Activated T-helper 17 cell treated with anti-CD3 and anti-CD28 coated beads, Interleukin-2, amount 50 U/mL, for 72 hours (primary cell): ENCODE measurements around the gene SMC1B. TPM values are rescaled to one million over a fixed set of nuclear protein-coding genes. Genes with fewer than 3 reads are reported as not detected.

Experiments
- ATAC-seq: fragments of 150-1000 bp; cut with Tn5 transposase; replicated peaks from 2 replicates; pipeline ENCODE4 v1.10.0; 2021; ENCODE audit warnings: mild to moderate bottlenecking, moderate library complexity
- H3K27ac Mint-ChIP-seq: one replicate; pipeline ENCODE4 v1.8.0; 2022; ENCODE audit warnings: mixed read lengths
- H3K27me3 Mint-ChIP-seq: one replicate; pipeline ENCODE4 v1.8.0; 2022; ENCODE audit warnings: mixed read lengths
- H3K36me3 Mint-ChIP-seq: one replicate; pipeline ENCODE4 v1.8.0; 2022; ENCODE audit warnings: low read depth, mild to moderate bottlenecking, mixed read lengths
- H3K4me1 Mint-ChIP-seq: one replicate; pipeline ENCODE4 v1.8.0; 2022; ENCODE audit warnings: mixed read lengths
- H3K4me3 Mint-ChIP-seq: one replicate; pipeline ENCODE4 v1.8.0; 2022; ENCODE audit warnings: mild to moderate bottlenecking, mixed read lengths
- H3K9me3 Mint-ChIP-seq: one replicate; pipeline ENCODE4 v1.8.0; 2022; ENCODE audit warnings: mixed read lengths
- total RNA-seq, 2 donors: library from RNA; stranded (reverse); gene quantifications; one replicate each; pipeline ENCODE4 v1.2.3, GENCODE V29; 2022

Gene SMC1B, protein sequence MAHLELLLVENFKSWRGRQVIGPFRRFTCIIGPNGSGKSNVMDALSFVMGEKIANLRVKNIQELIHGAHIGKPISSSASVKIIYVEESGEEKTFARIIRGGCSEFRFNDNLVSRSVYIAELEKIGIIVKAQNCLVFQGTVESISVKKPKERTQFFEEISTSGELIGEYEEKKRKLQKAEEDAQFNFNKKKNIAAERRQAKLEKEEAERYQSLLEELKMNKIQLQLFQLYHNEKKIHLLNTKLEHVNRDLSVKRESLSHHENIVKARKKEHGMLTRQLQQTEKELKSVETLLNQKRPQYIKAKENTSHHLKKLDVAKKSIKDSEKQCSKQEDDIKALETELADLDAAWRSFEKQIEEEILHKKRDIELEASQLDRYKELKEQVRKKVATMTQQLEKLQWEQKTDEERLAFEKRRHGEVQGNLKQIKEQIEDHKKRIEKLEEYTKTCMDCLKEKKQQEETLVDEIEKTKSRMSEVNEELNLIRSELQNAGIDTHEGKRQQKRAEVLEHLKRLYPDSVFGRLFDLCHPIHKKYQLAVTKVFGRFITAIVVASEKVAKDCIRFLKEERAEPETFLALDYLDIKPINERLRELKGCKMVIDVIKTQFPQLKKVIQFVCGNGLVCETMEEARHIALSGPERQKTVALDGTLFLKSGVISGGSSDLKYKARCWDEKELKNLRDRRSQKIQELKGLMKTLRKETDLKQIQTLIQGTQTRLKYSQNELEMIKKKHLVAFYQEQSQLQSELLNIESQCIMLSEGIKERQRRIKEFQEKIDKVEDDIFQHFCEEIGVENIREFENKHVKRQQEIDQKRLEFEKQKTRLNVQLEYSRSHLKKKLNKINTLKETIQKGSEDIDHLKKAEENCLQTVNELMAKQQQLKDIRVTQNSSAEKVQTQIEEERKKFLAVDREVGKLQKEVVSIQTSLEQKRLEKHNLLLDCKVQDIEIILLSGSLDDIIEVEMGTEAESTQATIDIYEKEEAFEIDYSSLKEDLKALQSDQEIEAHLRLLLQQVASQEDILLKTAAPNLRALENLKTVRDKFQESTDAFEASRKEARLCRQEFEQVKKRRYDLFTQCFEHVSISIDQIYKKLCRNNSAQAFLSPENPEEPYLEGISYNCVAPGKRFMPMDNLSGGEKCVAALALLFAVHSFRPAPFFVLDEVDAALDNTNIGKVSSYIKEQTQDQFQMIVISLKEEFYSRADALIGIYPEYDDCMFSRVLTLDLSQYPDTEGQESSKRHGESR
- 1 to 10 TPM in 1 of 2 donors, under 1 TPM in 1; 0.43 to 1.7 TPM for total RNA-seq

DNA sequence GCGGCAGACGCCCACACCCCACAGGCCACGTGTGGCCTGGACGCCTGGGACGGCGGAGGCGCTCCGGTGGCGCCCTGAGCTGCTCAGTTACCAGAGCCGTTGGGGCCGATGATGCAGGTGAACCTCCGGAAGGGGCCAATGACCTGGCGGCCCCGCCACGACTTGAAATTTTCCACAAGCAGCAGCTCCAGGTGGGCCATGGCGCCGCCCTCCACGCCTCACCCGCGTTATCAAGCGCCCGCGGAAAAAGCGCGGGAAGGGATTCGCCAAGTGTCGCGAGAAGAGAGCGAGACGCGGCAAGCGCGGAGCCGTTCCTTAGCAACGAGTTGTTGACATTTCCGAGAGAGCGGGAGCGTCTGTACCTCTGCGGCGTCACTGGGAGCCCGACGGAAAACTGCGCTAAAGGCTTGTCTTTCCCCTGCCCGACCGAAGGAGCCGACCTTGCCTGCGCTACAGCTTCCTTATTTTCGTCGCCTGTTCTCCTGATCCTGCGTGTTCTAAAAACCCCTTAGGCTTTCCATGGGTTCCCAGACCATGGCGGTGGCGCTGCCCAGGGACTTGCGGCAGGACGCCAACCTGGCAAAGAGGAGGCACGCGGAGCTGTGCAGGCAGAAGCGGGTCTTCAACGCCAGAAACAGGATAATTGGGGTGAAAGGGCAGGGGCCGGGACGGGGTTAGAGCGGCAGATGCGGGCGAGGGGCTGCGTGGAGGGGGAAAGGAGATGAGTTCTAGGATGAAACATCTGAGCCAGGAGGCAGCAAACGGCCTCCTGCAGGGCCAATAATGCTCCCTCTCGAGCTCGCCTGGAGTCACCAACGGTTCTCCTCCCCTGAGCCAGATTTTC lies at the start of gene SMC1B, which contains the start of gene RIBC2:
TSS of gene SMC1B (minus strand) at position 232 of the 844 bp plus-strand sequence. CDS start at position 200, 32 bp downstream.
TSS of gene RIBC2 (plus strand) at position 326 of the 844 bp plus-strand sequence. CDS start at position 520, 194 bp downstream.
- Mint-ChIP-seq H3K9me3 (no peaks in the 10 kb centered on the region), H3K27me3 (no peaks in the 10 kb centered on the region), H3K4me3 (peak within 1 kb of the TSS; percentile 91), H3K4me1 (peaks cover 5% of the 10 kb centered on the region), H3K27ac (peak within 1 kb of the TSS; percentile 89), H3K36me3 (peaks cover 7% of the 10 kb centered on the region)
- ATAC-seq, result peak; percentile 97

DNA sequence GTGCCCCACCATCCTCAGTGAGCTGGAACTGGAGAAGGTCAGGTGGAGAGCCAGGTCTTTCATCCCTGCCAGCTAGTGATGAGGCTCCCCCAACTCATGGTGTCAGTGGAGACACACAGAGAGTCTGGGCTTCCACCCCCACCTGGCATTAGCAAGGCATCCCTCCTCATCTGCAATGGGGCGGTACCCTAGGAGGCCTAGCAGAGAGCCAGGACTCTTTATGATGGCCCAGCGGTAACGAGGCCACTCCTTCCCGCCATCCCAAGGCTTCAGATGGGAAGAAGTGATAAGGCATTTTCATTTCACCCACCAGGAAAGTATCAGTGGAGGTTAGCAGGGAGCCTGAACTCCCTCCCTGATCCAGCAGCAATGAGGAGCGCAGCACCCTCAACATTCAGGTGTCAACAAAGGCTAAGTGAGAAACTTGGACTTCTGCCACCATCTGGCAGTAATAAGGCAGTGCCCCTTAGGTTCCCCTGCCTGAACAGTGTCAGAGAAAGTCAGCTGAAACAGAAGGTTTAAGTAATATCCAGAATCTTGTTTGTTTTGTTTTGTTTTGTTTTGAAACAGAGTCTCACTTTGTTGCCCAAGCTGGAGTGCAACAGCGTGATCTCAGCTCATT lies 48.7 kb upstream of the SMC1B start:
- Mint-ChIP-seq H3K4me3 (no peak overlapping the region), H3K4me1 (no peaks in the 10 kb centered on the region), H3K36me3 (no peaks in the 10 kb centered on the region), H3K27ac (no peak overlapping the region), H3K9me3 (no peaks in the 10 kb centered on the region), H3K27me3 (peaks cover 11% of the 10 kb centered on the region)
- no peak for ATAC-seq

DNA sequence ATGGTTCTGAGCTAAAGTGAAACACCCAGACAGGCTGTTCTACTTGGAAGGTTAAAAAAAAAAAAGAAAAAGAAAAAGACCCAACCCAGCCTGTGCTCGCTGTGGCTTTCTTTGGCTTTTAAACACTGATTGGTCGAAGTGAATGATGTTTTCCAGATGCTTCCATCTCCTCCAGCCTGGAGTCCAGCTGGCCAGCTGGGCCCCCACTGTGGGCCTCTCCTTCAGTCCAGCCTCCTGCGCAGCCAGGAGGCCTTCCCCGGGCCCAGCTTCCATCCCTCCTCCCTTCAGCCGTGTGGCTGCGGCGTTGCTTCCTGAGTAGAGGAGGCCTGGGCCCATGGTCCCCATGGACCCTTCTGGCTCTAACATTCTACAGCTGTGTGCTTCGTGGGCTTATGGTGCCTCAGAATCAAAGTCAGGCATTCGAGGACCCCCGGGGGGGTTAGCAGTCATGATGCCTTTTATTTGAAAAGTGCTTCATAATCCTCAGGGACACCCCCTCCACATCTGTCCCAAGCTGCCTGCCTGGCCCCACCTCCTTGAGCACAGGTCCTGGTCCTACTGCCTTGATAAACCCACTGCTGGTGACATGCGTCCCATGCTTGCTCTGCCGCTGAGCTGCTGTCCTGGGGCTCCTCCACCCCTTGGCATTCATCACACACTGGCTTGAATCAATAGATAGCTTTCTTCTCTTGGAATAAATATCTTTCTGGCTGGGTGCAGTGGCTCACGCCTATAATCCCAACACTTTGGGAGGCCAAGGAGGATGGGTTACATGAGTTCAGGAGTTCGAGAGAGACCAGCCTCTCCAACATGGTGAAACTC lies 47.1 kb upstream of the SMC1B start:
- Mint-ChIP-seq H3K4me3 (no peak overlapping the region), H3K9me3 (no peaks in the 10 kb centered on the region)

DNA sequence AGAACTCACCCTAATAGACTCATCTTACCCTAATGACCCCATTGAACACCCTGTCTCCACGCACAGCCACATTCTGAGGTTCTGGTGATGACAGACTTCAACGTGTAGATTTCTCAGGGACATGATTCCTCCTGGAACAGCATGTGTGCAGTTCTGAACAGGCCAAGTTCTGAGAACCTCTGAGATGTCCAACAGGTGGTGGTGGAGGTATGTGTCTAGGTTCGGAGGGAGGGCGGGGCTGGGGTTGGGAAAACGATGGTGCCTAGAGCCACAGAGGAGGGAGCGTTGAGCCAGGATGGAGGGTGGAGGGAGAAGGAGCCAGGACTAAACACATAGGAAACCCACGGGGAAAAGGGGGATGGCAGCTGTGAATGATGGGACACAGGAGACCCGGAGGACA lies 45.8 kb upstream of the SMC1B start:
- Mint-ChIP-seq H3K4me1 (no peaks in the 10 kb centered on the region), H3K27me3 (peaks cover 7% of the 10 kb centered on the region), H3K9me3 (no peaks in the 10 kb centered on the region), H3K27ac (no peak overlapping the region), H3K4me3 (no peak overlapping the region), H3K36me3 (no peaks in the 10 kb centered on the region)
- ATAC-seq, result no peak

More for the DNA sequence above, 47.1 kb upstream of the SMC1B start:
- Mint-ChIP-seq H3K36me3 (no peaks in the 10 kb centered on the region), H3K27ac (no peak overlapping the region), H3K27me3 (peaks cover 14% of the 10 kb centered on the region), H3K4me1 (no peaks in the 10 kb centered on the region)
- no peak for ATAC-seq

DNA sequence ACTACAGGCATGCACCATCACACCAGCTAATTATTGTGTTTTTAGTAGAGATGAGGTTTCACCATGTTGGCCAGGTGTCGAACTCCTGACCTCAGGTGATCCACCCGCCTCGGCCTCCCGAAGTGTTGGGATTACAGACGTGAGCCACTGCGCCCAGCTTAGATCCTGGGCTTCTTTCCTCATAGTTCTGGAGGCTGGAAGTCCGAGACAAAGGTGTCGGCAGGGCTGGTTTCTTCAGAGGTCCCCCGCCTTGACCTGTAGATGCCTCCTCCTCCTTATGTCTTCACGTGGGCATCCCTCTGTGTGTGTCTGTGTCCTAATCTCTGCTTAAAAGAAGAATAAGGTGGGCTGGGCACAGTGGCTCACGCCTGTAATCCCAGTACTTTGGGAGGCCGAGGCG lies 45.1 kb upstream of the SMC1B start:
- H3K36me3 Mint-ChIP-seq, result no peaks in the 10 kb centered on the region
- H3K27me3 Mint-ChIP-seq, result peaks cover 4% of the 10 kb centered on the region
- H3K9me3 Mint-ChIP-seq, result no peaks in the 10 kb centered on the region
- no peak overlapping the region for H3K27ac Mint-ChIP-seq
- H3K4me3 Mint-ChIP-seq, result no peak overlapping the region
- H3K4me1 Mint-ChIP-seq, result no peaks in the 10 kb centered on the region
- ATAC-seq, result no peak

DNA sequence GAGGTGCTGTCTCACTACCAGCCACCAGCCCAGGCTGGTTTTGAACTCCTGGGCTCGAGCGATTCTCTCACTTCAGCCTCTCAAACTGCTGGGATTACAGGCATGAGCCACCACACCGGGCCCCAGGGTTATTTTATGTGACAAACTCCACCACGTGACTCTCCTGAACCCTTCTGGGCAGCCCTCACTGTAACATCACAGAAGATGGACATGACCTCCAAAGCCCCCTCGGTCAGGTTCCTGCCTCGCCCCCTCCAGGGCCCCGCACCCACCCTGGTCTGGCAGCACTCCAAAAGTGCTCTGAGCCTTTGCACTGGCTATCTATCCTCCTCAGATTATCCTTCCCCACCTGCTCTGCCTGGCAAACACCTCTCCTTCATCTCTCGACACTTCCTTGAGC lies 43.4 kb upstream of the SMC1B start:
- ATAC-seq, result no peak
- Mint-ChIP-seq H3K36me3 (no peaks in the 10 kb centered on the region), H3K27ac (no peak overlapping the region), H3K9me3 (no peaks in the 10 kb centered on the region), H3K4me1 (no peaks in the 10 kb centered on the region), H3K27me3 (peaks cover 8% of the 10 kb centered on the region), H3K4me3 (no peak overlapping the region)

DNA sequence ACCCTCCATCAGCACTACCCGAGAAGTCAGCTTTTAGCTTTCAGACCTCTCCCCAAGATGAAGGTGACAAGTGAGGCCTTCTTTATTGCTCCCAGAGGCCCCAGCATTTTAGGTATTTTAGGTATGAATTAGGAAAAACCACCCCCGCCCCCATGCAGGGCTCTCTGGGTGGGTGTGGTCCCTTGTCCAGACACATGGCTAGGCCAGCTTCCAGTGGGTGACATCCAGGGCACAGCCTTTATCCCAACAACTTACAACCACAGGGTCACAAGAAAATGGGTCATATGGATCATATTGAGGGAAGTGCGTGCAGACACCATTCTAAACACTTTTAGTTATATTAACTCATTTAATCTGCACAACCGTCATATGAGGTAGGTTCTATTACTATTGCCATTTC lies 42.2 kb upstream of the SMC1B start:
- Mint-ChIP-seq H3K4me3 (no peak overlapping the region), H3K9me3 (no peaks in the 10 kb centered on the region), H3K4me1 (no peaks in the 10 kb centered on the region), H3K36me3 (no peaks in the 10 kb centered on the region), H3K27me3 (peaks cover 8% of the 10 kb centered on the region), H3K27ac (no peak overlapping the region)
- no peak for ATAC-seq

DNA sequence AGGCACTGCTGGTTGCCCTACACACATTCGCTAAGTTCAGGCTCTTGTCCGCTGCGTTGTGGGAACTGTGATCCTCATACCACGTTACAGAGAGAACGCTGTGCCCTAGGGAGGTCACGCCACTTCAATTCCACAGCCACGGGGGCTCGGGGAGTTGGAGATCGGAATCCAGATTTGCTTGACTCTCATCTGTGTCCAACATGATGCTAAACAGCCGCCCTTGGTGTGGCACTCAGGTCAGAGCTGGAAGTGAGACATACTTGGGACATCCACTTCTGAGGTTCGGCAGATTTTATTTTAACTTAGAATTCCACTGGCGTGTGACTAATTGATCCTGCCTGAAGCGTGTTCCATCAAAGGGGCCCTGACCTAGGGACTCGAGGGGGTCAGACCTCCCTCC lies 41.8 kb upstream of the SMC1B start:
- Mint-ChIP-seq H3K27ac (no peak overlapping the region), H3K36me3 (no peaks in the 10 kb centered on the region)
- no peak for ATAC-seq

DNA sequence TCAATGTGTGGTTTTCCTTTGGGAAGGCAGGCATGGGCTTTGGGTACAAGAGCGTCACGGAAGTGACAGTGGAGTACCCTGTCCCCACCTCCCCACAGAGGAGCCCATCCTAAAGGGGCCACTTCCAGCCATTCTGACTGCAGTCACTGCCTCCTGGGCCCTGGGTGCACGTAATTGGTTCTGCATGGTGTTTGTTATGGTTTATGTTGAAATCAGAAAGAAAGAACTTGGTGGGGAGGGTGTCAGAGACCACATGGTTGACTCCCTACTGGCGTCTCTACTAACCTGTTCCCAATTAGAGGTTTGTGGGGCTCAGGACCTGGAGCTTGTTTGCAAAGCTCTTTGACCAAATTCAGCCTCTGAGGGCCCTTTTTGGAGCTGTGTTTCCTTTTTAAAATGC lies 40.9 kb upstream of the SMC1B start:
- Mint-ChIP-seq H3K9me3 (no peaks in the 10 kb centered on the region), H3K36me3 (no peaks in the 10 kb centered on the region), H3K4me3 (no peak overlapping the region), H3K27me3 (peaks cover 8% of the 10 kb centered on the region), H3K27ac (no peak overlapping the region), H3K4me1 (no peaks in the 10 kb centered on the region)
- ATAC-seq, result no peak

More for the DNA sequence above, 41.8 kb upstream of the SMC1B start:
- H3K9me3 Mint-ChIP-seq, result no peaks in the 10 kb centered on the region
- H3K4me1 Mint-ChIP-seq, result no peaks in the 10 kb centered on the region
- H3K27me3 Mint-ChIP-seq, result peaks cover 8% of the 10 kb centered on the region
- no peak overlapping the region for H3K4me3 Mint-ChIP-seq

DNA sequence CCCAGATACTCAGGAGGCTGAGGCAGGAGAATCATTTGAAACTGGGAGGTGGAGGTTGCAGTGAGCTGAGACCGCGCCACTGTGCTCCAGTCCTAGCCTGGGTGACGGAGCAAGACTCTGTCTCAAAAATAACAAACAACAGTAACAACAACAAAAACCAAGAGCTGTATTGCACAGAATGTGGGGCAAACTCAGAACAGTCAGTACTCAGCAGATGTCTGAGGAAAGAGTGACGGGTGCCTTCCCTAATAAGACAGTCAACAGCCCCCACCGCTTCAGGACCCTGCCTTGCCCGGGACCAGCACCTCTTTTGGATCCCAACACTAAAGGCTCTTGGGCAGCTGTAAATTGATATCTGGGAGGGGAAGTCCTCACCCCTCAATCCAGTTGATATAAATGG lies 40.4 kb upstream of the SMC1B start:
- H3K9me3 Mint-ChIP-seq, result no peaks in the 10 kb centered on the region

DNA sequence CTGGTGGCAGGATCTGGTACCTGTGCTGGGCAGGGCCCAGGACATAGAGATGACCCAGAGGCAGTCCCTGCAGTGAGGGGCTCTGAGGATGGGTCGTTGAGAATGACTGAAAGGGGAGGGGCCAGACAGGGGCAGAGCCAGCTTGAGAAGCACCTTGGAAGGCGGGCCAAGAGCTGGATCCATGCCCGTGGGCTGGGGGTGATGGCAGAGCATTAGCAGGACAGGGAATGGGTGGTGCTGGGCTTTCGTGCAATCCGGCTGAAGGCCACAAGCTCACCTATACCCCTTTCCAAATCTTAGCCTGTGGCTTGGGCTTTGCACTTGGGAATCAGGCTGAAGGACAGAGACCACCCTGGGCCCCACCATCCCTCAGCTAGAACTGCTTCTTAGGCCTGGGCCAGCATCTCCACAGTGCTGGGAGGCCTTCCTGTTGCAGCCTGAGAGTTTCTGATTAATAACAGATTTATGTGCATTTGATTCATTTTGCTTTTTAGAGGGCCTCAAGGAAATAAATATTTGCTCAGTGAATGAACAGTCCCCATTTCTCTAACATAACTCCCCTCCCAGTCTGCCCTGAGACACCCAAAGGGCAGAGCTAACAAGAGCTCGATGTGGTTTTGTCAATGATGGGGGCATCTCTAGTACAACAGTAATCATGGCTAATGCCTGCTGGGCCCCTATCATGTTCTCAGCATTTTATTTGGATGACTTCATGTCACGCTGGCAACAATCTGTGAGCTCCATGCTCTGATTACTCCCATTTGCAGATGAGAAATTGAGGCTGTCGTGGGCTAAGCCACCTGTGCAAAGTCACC lies 39.4 kb upstream of the SMC1B start:
- Mint-ChIP-seq H3K27me3 (peaks cover 8% of the 10 kb centered on the region), H3K36me3 (no peaks in the 10 kb centered on the region), H3K4me1 (no peaks in the 10 kb centered on the region), H3K4me3 (no peak overlapping the region), H3K27ac (no peak overlapping the region), H3K9me3 (no peaks in the 10 kb centered on the region)
- ATAC-seq, result no peak

More for the DNA sequence above, 40.4 kb upstream of the SMC1B start:
- Mint-ChIP-seq H3K36me3 (no peaks in the 10 kb centered on the region), H3K4me3 (no peak overlapping the region), H3K27ac (no peak overlapping the region), H3K4me1 (no peaks in the 10 kb centered on the region), H3K27me3 (peaks cover 8% of the 10 kb centered on the region)
- ATAC-seq, result no peak

DNA sequence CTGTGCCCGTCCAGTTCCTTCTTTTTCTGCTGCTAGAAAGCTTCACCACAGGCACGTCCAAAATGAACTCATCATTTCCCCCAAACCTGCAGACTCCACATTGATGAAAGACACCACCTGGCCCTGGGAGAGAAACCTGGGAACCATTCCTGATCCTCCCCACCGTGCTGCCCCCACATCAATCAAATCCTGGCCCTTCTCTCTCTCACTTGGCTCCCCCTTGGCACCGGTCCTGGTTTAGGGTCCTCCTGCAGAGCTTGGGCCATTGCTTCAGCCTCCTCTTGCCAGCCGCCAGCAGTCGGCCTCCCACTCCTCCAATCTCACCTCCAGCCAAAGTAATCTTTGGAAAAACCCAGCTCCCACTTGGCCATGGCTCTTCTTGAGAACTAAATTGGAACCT lies 38.6 kb upstream of the SMC1B start:
- H3K36me3 Mint-ChIP-seq, result no peaks in the 10 kb centered on the region
- no peak overlapping the region for H3K27ac Mint-ChIP-seq
- no peaks in the 10 kb centered on the region for H3K4me1 Mint-ChIP-seq
- no peak overlapping the region for H3K4me3 Mint-ChIP-seq
- H3K9me3 Mint-ChIP-seq, result no peaks in the 10 kb centered on the region
- no peak for ATAC-seq
- H3K27me3 Mint-ChIP-seq, result peaks cover 5% of the 10 kb centered on the region
